DOHH2 (cell line): ENCODE results near the gene FAM228B.

ENCODE experiments used
- EZH2phosphoT487 ChIP-seq: fragments of 200-600 bp; sonication (generic); IDR thresholded peaks from 2 replicates; pipeline ENCODE4 v1.6.1; 2017; ENCODE audit warnings: borderline replicate concordance, mild to moderate bottlenecking, antibody characterized with exemption, low read length, moderate library complexity, mixed read lengths
- TF ChIP-seq, protein P1 (sequence below): fragments of 200-600 bp; sonication (generic); IDR thresholded peaks from one replicate; pipeline ENCODE4 v1.5.1; 2014; ENCODE audit warnings: antibody characterized with exemption, mild to moderate bottlenecking, low read depth, low read length; ENCODE audit not compliant: poor library complexity, severe bottlenecking

DNA sequence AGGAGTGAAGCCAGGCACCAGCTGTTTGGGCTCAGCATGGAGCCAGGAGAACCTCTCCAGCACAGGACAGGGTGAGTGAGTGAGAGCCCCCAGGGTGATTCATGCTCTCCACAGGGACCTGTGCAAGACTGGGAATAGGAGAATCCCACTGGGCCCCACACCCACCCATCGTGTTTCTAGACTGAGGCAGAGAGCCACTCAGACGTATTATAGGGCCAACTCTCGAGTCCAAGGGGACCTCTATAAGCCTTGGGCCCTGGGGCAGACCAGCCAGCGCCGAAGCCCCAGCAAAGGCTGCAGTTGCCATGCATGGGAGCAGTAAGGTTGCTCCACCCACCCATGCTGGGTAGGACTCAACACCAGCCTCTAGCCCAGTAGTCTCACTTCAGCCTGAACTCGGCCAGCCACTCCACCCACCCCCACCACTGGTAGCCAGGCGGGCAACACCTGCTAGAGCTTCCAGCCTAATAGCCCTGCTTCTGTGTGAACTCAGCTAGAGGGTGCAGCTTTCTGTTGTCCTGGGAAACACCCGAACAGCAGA lies 19.1 kb upstream of the FAM228B start:
- TF ChIP-seq, protein P1, sequence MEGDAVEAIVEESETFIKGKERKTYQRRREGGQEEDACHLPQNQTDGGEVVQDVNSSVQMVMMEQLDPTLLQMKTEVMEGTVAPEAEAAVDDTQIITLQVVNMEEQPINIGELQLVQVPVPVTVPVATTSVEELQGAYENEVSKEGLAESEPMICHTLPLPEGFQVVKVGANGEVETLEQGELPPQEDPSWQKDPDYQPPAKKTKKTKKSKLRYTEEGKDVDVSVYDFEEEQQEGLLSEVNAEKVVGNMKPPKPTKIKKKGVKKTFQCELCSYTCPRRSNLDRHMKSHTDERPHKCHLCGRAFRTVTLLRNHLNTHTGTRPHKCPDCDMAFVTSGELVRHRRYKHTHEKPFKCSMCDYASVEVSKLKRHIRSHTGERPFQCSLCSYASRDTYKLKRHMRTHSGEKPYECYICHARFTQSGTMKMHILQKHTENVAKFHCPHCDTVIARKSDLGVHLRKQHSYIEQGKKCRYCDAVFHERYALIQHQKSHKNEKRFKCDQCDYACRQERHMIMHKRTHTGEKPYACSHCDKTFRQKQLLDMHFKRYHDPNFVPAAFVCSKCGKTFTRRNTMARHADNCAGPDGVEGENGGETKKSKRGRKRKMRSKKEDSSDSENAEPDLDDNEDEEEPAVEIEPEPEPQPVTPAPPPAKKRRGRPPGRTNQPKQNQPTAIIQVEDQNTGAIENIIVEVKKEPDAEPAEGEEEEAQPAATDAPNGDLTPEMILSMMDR = no peak
- no peak for TF ChIP-seq EZH2phosphoT487
